Keratinocyte (primary cell): ENCODE data around the gene BCAP31.
A peak's percentile ranks its signal among the peaks of the same experiment; 100 is the strongest.

Experiments used
- CTCF ChIP-seq, 3 experiments: IDR thresholded peaks in 1 of 3; conservative IDR thresholded peaks in 1 of 3; optimal IDR thresholded peaks in 1 of 3; 2 replicates in 2 of 3; 3 replicates in 1 of 3; pipeline versions ENCODE3 to v1.5.1; 2011; ENCODE audit warnings: low read length in 3 of 3, mild to moderate bottlenecking in 3 of 3, moderate library complexity in 2 of 3, control low read depth in 1 of 3, inconsistent platforms in 1 of 3; ENCODE audit not compliant: insufficient read depth in 2 of 3; ENCODE audit errors: extremely low read depth in 1 of 3
- EZH2 ChIP-seq: IDR thresholded peaks from one replicate; pipeline ENCODE4 v1.6.1; 2012; ENCODE audit warnings: inconsistent platforms, mild to moderate bottlenecking, low read length, moderate library complexity

- peak; percentile 63 to 69 (median 68) for TF ChIP-seq CTCF (optimal IDR thresholded peaks at IDR 0.05 in 1 of 3, IDR thresholded peaks at IDR 0.05 in 1 of 3, conservative IDR thresholded peaks at IDR 0.05 in 1 of 3; ENCODE audit: extremely low read depth in 1 of 3, insufficient read depth in 2 of 3, low read length in 3 of 3)
- no peak for TF ChIP-seq EZH2
Observed at GRCh38 chrX:153708415-153708814, 15.8 kb downstream of the BCAP31 start.
